ENCODE measurements around the gene ETS1.

ETS1 gene

DNA sequence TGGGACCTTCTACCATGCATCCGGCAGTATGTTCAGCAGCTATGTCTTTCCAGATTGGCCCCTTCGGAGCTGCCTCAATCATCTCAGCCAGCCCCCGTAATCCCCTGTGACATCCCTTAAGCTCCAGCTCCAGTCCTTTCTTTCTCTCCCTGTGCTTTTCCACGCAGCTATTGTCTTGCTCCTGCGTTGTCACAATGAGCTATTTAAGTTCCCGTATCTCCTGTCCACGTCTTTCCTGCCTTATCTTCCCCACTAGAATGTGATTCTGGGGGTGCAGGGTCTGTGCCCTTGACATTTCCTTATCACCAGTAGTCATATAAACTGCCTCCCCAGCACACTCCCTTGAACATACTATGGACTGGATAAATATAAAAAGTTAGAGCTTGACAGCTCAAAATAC lies 5.1 kb upstream of the ETS1 start:
- DNase-seq = no peak

GRCh38 chr11:128590587-128590986 lies 3.2 kb upstream of the ETS1 start:
- DNase-seq = no peak

- DNase-seq = no peak
Measured at GRCh38 chr11:128589998-128590397, 2.6 kb upstream of the ETS1 start.

- no peak for DNase-seq
Measured at GRCh38 chr11:128588093-128588492, 735 bp upstream of the ETS1 start.

GRCh38 chr11:128586689-128587088 lies 669 bp downstream of the ETS1 start:
- no peak for DNase-seq

- no peak for DNase-seq
Measured at GRCh38 chr11:128585498-128586238, 1.7 kb downstream of the ETS1 start.

DNA sequence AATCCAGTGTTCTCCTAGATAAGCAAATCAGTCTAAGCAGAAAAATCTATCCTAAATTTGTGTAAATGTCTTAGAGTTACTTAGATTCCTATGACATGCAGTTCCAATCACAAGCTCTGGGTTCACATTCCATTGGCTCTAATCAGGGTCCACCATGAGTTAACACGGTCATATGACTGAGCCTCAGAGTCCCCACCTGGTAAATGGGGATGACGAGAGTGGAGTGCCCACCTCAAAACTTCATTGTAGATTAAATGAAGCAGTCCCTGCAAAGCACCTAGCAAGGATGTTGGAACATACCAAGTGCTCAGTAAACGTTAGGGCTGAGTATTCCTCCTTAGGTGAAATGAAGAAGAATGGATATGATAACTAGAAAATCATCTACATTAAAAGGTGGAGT lies 3.1 kb downstream of the ETS1 start:
- DNase-seq = no peak

GRCh38 chr11:128582496-128583366 lies 4.6 kb downstream of the ETS1 start:
- no peak for DNase-seq

GRCh38 chr11:128581561-128582272 lies 5.6 kb downstream of the ETS1 start:
- no peak for DNase-seq

DNA sequence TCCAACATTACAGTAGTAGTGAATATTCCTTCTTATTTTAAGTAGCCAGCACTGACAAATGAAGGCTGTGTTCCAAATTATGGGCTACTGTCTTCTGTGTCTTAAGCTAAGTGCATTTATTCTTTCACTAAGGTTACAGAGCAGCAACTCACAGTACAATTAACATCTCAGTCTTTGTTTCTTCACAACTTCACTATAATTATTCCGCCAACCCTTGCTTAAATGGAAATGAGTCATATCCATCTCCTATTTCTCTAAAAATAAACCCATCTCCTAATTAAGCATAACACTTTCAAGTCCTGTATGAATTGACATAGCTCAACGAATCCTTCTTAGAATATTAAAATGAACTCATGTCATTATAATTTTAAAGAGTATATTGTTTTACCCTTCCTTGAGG lies 6.7 kb downstream of the ETS1 start:
- no peak for DNase-seq

DNA sequence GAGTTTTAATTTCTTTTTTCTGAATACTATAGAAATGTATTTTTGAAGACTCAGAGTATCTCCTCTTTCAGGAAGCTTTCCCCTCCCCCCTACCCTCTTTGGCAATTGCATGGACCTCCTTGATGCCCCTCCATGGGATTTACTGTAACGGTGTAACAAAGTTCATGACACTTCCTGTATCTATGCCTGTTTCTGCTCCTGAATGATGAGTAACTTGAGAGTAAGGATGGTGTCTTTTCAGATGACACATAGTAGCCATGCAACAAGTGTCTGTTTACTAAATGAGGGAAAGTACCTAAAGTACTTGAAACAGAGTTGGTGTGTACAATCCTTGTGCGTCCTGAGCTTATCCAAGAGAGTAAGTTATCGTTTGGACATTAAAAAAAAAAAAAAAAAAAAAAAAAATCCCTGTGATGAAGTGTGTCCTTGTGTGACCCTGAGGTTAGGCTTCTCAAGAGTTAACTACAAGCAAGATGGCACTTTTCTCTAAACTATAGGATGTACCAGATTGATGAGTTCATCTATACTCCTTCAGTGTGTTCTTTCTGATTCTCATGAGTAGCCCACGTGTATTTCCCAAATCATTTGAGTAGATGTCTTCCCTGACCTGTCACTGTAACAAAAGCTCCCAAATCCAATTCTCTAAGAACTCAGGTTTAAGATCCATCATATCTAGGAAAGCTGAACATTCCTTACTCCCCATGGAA lies 7.4 kb downstream of the ETS1 start:
- no peak for DNase-seq

GRCh38 chr11:128576555-128576954 lies 10.8 kb downstream of the ETS1 start:
- no peak for DNase-seq

- DNase-seq = no peak
Measured at GRCh38 chr11:128575961-128576350, 11.4 kb downstream of the ETS1 start.

- DNase-seq = no peak
Measured at GRCh38 chr11:128575174-128575960, 12.0 kb downstream of the ETS1 start.

GRCh38 chr11:128574576-128575011 lies 12.8 kb downstream of the ETS1 start:
- no peak for DNase-seq

- no peak for DNase-seq
Measured at GRCh38 chr11:128573638-128574037, 13.7 kb downstream of the ETS1 start.

GRCh38 chr11:128572965-128573364 lies 14.4 kb downstream of the ETS1 start:
- DNase-seq = no peak

GRCh38 chr11:128570632-128571031 lies 16.7 kb downstream of the ETS1 start:
- no peak for DNase-seq

DNA sequence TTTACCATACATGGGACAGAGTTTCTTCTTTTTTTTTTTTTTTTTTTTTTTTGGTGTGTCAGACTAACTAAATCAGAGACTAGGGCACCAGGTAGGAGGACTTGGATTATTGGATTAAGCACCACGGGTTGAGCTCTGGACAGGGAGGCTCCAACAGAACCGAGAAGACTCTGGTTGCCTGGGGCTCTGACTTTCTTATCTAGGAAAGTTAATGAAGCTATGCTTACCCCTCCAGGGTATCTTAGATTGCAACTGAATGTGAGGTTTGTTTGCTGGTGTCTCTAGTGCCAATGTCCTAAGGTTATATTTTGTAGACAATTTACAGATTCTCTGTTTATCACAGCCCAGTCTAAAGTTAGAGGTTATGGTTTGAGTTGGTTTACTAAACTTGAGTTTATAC lies 18.1 kb downstream of the ETS1 start:
- DNase-seq = no peak

- DNase-seq = no peak
Measured at GRCh38 chr11:128568166-128568778, 19.1 kb downstream of the ETS1 start.

- DNase-seq = no peak
Measured at GRCh38 chr11:128567130-128567529, 20.2 kb downstream of the ETS1 start.

DNA sequence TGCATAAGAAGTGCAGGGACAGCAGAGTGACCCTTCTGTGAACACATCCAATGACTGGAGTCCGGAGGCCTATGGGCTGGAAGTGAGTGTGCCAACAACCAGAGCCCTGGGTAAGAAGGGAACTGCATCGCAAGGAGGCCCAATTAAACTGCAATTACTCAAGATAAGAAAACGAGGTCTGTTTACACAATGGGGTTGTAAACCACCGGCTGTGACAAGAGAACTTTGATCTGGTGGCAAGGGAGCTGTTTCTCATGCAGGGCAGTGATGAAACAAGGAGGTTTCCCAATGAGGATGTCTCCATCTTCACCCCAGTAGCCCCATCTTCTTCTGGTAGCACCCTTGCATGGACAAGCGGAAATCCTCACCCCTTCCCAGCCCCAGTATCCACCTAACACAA lies 21.5 kb downstream of the ETS1 start:
- no peak for DNase-seq

All from NCI-H748 treated with DMSO at 0.1 percent for 48 hours (cell line).